A549 (cell line): ENCODE data around the gene WBP11. TPM values are rescaled to one million over a fixed set of nuclear protein-coding genes. Genes with fewer than 3 reads are reported as not detected.

Experiments
- ATAC-seq, 2 experiments: fragments of 200-7000 bp in 1 of 2; fragments of >200 bp in 1 of 2; cut with Nextera tagmentation in 1 of 2; cut with Tn5 transposase in 1 of 2; 3 replicates each; pipeline versions ENCODE4 v1.8.0 to v1.9.1; 2018 to 2020; ENCODE audit warnings: mild to moderate bottlenecking in 1 of 2, moderate library complexity in 1 of 2
- CTCF ChIA-PET: fragments of 300-600 bp; sonication (Branson Sonifier 250); formaldehyde crosslinking; extraction: SDS; loops from one replicate; lab custom pipeline; 2021; ENCODE audit warnings: antibody characterized with exemption, inconsistent platforms; lab: Yijun Ruan, JAX
- POLR2A ChIA-PET: fragments of 350-600 bp; formaldehyde crosslinking; extraction: SDS; loops from one replicate; lab custom pipeline; 2021; ENCODE audit warnings: antibody characterized with exemption, inconsistent platforms; lab: Yijun Ruan, JAX
- DNase-seq, 2 experiments: peaks; one replicate each; pipeline versions ENCODE4 v3.0.0 to v3.0.0-alpha.2; 2011 to 2016; ENCODE audit warnings: low read depth in 1 of 2, low spot score in 1 of 2
- FAIRE-seq: peaks from 2 replicates; lab custom pipeline; 2011; peaks lifted over from hg19 to GRCh38; lab: Jason Lieb, UNC
- H3K27ac ChIP-seq, 2 experiments: fragments of >200 bp; sonication (Bioruptor Twin); formaldehyde crosslinking; 3 replicates each; pipeline ENCODE4 v1.5.1; 2016 to 2017
- H3K4me1 ChIP-seq: fragments of >200 bp; sonication (Bioruptor Twin); formaldehyde crosslinking; 3 replicates; pipeline ENCODE4 v1.6.1; 2016
- H3K4me2 ChIP-seq: fragments of >200 bp; sonication (Bioruptor Twin); formaldehyde crosslinking; 3 replicates; pipeline ENCODE4 v1.6.1; 2016
- H3K4me3 ChIP-seq: fragments of >200 bp; sonication (Bioruptor Twin); formaldehyde crosslinking; 3 replicates; pipeline ENCODE4 v1.5.1; 2016
- H3K9me3 ChIP-seq: fragments of >200 bp; sonication (Bioruptor Twin); formaldehyde crosslinking; 3 replicates; pipeline ENCODE4 v1.6.1; 2016
- BHLHE40 ChIP-seq: IDR thresholded peaks from 2 replicates; pipeline ENCODE4 v1.6.1; 2012; ENCODE audit warnings: low read depth, low read length, inconsistent platforms
- EP300 ChIP-seq, 2 experiments: fragments of >200 bp; sonication (Bioruptor Twin); formaldehyde crosslinking; IDR thresholded peaks; 2 replicates in 1 of 2; 3 replicates in 1 of 2; pipeline ENCODE4 v1.6.1; 2016 to 2017
- FOSB ChIP-seq: fragments of 250-450 bp; sonication (Bioruptor Pico); IDR thresholded peaks from 2 replicates; pipeline ENCODE4 v1.5.0; 2020; ENCODE audit warnings: mild to moderate bottlenecking, moderate library complexity
- GATA3 ChIP-seq: IDR thresholded peaks from 2 replicates; pipeline ENCODE4 v1.6.1; 2012; ENCODE audit warnings: borderline replicate concordance
- HDAC2 ChIP-seq: fragments of 200-600 bp; sonication (generic); IDR thresholded peaks from 2 replicates; pipeline ENCODE4 v1.6.1; 2016
- HMGXB4 ChIP-seq: fragments of 250-450 bp; sonication (Bioruptor Pico); IDR thresholded peaks from 2 replicates; pipeline ENCODE4 v1.5.0; 2021; ENCODE audit warnings: mild to moderate bottlenecking, moderate library complexity, borderline replicate concordance
- HOXA7 ChIP-seq: fragments of 250-450 bp; sonication (Bioruptor Pico); IDR thresholded peaks from 2 replicates; pipeline ENCODE4 v1.5.0; 2020; ENCODE audit warnings: mild to moderate bottlenecking, moderate library complexity
- HOXB5 ChIP-seq: fragments of 250-450 bp; sonication (Bioruptor Pico); IDR thresholded peaks from 2 replicates; pipeline ENCODE4 v1.5.0; 2020; ENCODE audit warnings: mild to moderate bottlenecking, moderate library complexity
- KDM1A ChIP-seq: fragments of 200-600 bp; sonication (generic); IDR thresholded peaks from 2 replicates; pipeline ENCODE4 v1.6.1; 2016; ENCODE audit warnings: low read depth, mild to moderate bottlenecking
- KDM5A ChIP-seq: fragments of 200-600 bp; sonication (generic); IDR thresholded peaks from 2 replicates; pipeline ENCODE4 v1.6.1; 2016; ENCODE audit warnings: antibody characterized with exemption, mild to moderate bottlenecking
- MAFK ChIP-seq: fragments of 450-650 bp; IDR thresholded peaks from 2 replicates; pipeline ENCODE4 v1.6.1; 2014; ENCODE audit not compliant: partially characterized antibody
- MAZ ChIP-seq: fragments of 150-350 bp; IDR thresholded peaks from 2 replicates; pipeline ENCODE4 v1.6.1; 2014; ENCODE audit warnings: antibody characterized with exemption, low read depth, low read length, borderline replicate concordance
- NR3C1 ChIP-seq: fragments of >200 bp; sonication (Bioruptor Twin); formaldehyde crosslinking; IDR thresholded peaks from 3 replicates; pipeline ENCODE4 v1.6.1; 2017
- PBX3 ChIP-seq: IDR thresholded peaks from 2 replicates; pipeline ENCODE4 v1.6.1; 2012
- POLR2A ChIP-seq: IDR thresholded peaks from 2 replicates; pipeline ENCODE4 v1.6.1; 2012; ENCODE audit warnings: mild to moderate bottlenecking, low read length
- RARB ChIP-seq: fragments of 250-450 bp; sonication (Bioruptor Pico); IDR thresholded peaks from 2 replicates; pipeline ENCODE4 v1.8.0; 2021; ENCODE audit warnings: mild to moderate bottlenecking, moderate library complexity
- RCOR1 ChIP-seq: fragments of 150-350 bp; IDR thresholded peaks from 2 replicates; pipeline ENCODE4 v1.6.1; 2014; ENCODE audit warnings: antibody characterized with exemption, low read length, low read depth
- REST ChIP-seq: fragments of 200-600 bp; sonication (generic); IDR thresholded peaks from 2 replicates; pipeline ENCODE4 v1.6.1; 2016; ENCODE audit warnings: antibody characterized with exemption, mild to moderate bottlenecking, moderate library complexity
- USF2 ChIP-seq: fragments of 450-650 bp; IDR thresholded peaks from 2 replicates; pipeline ENCODE4 v1.6.1; 2014; ENCODE audit warnings: antibody characterized with exemption
- ZSCAN20 ChIP-seq: fragments of 250-450 bp; sonication (Bioruptor Pico); IDR thresholded peaks from 2 replicates; pipeline ENCODE4 v1.8.0; 2022; ENCODE audit warnings: mild to moderate bottlenecking, moderate library complexity
- WGBS: methylation state at CpG from one replicate; pipeline ENCODE4 v1.1.6; 2017; ENCODE audit errors: missing lambda C conversion rate; 5-methylcytosine and 5-hydroxymethylcytosine counted together
- polyA plus RNA-seq, 4 experiments: library from polyadenylated mRNA; depleted of rRNA in 3 of 4; stranded (reverse); fragments of >200 nt; fragmentation: RNase III in 1 of 4; extraction: RNeasy Plus Mini Kit Qiagen cat#74134 plus additional on column Dnase treatment in 1 of 4; gene quantifications; 2 replicates in 3 of 4; 3 replicates in 1 of 4; pipeline ENCODE4 v1.2.3, GENCODE V29; 2011 to 2017
- TF ChIP-seq, protein P1 (sequence below): fragments of >200 bp; sonication (Bioruptor Twin); formaldehyde crosslinking; IDR thresholded peaks from 3 replicates; pipeline ENCODE4 v1.6.1; 2016
- TF ChIP-seq, protein P2 (sequence below): fragments of >200 bp; sonication (Bioruptor Twin); formaldehyde crosslinking; IDR thresholded peaks from 3 replicates; pipeline ENCODE4 v1.5.1; 2016

The WBP11 gene
- polyA plus RNA-seq, 2 of the 4 experiments (the other 2 are of a cell fraction) = 45.7 to 50.3 TPM

DNA sequence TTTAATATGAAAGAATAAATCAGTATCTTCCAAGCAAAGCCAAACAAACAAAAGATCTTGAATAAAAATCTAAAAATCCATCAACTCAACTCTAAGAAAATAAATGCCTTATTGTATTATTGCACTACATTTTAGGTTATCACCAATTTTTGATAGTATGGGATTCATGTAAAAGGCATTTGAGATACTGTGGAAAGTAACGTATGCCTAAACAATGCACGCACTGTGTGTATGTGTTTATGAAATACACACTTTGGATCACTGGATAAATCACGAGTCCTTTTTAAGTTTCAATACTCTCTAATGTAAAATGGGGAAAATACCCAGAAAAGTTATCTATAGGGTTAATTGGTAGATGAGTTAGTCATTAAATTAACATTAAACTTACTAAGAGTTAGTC is 17.7 kb downstream of the WBP11 start (continued):
- TF ChIP-seq RCOR1 (no peak), USF2 (no peak), HDAC2 (no peak), REST (no peak)

GRCh38 chr12:14784471-14784870 is 18.8 kb downstream of the WBP11 start:
- FAIRE-seq = no peak
- POLR2A ChIA-PET = interaction anchor here (1.0 to 1.3 kb wide), 2 partner anchors 10 to 13 kb away, joined by 5 to 8 read pairs; a partner anchor contains a TSS
- TF ChIP-seq MAZ (no peak), HOXA7 (CRISPR knock-in tag) (no peak), EP300 (IDR thresholded peaks at IDR 0.05) (no peak), ZSCAN20 (CRISPR knock-in tag) (no peak), KDM5A (no peak), FOSB (CRISPR knock-in tag) (no peak), HMGXB4 (CRISPR knock-in tag) (no peak), HOXB5 (no peak), MAFK (no peak), KDM1A (no peak), GATA3 (no peak), RARB (CRISPR knock-in tag) (no peak), PBX3 (no peak), BHLHE40 (no peak), NR3C1 (no peak), POLR2A (no peak)
- TF ChIP-seq, protein P1, sequence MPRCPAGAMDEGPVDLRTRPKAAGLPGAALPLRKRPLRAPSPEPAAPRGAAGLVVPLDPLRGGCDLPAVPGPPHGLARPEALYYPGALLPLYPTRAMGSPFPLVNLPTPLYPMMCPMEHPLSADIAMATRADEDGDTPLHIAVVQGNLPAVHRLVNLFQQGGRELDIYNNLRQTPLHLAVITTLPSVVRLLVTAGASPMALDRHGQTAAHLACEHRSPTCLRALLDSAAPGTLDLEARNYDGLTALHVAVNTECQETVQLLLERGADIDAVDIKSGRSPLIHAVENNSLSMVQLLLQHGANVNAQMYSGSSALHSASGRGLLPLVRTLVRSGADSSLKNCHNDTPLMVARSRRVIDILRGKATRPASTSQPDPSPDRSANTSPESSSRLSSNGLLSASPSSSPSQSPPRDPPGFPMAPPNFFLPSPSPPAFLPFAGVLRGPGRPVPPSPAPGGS = no peak
- TF ChIP-seq, protein P2, sequence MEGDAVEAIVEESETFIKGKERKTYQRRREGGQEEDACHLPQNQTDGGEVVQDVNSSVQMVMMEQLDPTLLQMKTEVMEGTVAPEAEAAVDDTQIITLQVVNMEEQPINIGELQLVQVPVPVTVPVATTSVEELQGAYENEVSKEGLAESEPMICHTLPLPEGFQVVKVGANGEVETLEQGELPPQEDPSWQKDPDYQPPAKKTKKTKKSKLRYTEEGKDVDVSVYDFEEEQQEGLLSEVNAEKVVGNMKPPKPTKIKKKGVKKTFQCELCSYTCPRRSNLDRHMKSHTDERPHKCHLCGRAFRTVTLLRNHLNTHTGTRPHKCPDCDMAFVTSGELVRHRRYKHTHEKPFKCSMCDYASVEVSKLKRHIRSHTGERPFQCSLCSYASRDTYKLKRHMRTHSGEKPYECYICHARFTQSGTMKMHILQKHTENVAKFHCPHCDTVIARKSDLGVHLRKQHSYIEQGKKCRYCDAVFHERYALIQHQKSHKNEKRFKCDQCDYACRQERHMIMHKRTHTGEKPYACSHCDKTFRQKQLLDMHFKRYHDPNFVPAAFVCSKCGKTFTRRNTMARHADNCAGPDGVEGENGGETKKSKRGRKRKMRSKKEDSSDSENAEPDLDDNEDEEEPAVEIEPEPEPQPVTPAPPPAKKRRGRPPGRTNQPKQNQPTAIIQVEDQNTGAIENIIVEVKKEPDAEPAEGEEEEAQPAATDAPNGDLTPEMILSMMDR = no peak
- TF ChIP-seq, all 56 proteins: peak for 0
- Histone ChIP-seq H3K27ac (no peak overlapping the region), H3K9me3 (no peaks in the 10 kb centered on the region), H3K4me2 (no peak overlapping the region), H3K4me1 (no peaks in the 10 kb centered on the region), H3K4me3 (no peak overlapping the region)
- WGBS = 97% methylated on average over 2 of the region's 2 CpGs
- DNase-seq (no peak), ATAC-seq (no peak)
- CTCF ChIA-PET = interaction anchor here (1.0 to 1.9 kb wide), 8 partner anchors 9 to 211 kb away, joined by 3 to 4 read pairs (median 4); a partner anchor contains a TSS
